Measurements from ENCODE around the gene HAPLN3.
A peak's percentile ranks its signal among the peaks of the same experiment; 100 is the strongest.

Gene HAPLN3

GRCh38 chr15:88918738-88919137, 23.4 kb upstream of the HAPLN3 start:
- peak overlapping the region; percentile 26 for H3K4me3 Mint-ChIP-seq
- no peak for DNase-seq

GRCh38 chr15:88917760-88918159, 22.4 kb upstream of the HAPLN3 start:
- Mint-ChIP-seq H3K36me3 (ENCODE audit: low read depth) (no peaks in the 10 kb centered on the region), H3K4me3 (no peak overlapping the region), H3K27ac (no peak overlapping the region), H3K4me1 (ENCODE audit: low read depth) (peaks cover 45% of the 10 kb centered on the region), H3K9me3 (no peaks in the 10 kb centered on the region), H3K27me3 (peaks cover 37% of the 10 kb centered on the region)
- no peak for DNase-seq

More at GRCh38 chr15:88918738-88919137, 23.4 kb upstream of the HAPLN3 start:
- H3K27ac Mint-ChIP-seq, result peak overlapping the region; percentile 75
- peaks cover 41% of the 10 kb centered on the region for H3K27me3 Mint-ChIP-seq
- no peaks in the 10 kb centered on the region for H3K36me3 Mint-ChIP-seq (ENCODE audit: low read depth)
- no peaks in the 10 kb centered on the region for H3K9me3 Mint-ChIP-seq
- peaks cover 40% of the 10 kb centered on the region for H3K4me1 Mint-ChIP-seq (ENCODE audit: low read depth)

GRCh38 chr15:88915354-88915753, 20.0 kb upstream of the HAPLN3 start:
- peaks cover 21% of the 10 kb centered on the region for H3K27me3 Mint-ChIP-seq
- no peaks in the 10 kb centered on the region for H3K36me3 Mint-ChIP-seq (ENCODE audit: low read depth)
- no peak overlapping the region for H3K27ac Mint-ChIP-seq
- no peak overlapping the region for H3K4me3 Mint-ChIP-seq
- no peaks in the 10 kb centered on the region for H3K9me3 Mint-ChIP-seq
- no peak for DNase-seq
- H3K4me1 Mint-ChIP-seq (ENCODE audit: low read depth), result peaks cover 47% of the 10 kb centered on the region

GRCh38 chr15:88913850-88914169, 18.5 kb upstream of the HAPLN3 start:
- Mint-ChIP-seq H3K27ac (peak overlapping the region; percentile 87), H3K27me3 (peaks cover 15% of the 10 kb centered on the region), H3K4me1 (ENCODE audit: low read depth) (peaks cover 37% of the 10 kb centered on the region), H3K4me3 (peak overlapping the region; percentile 81), H3K9me3 (no peaks in the 10 kb centered on the region), H3K36me3 (ENCODE audit: low read depth) (peaks cover 4% of the 10 kb centered on the region)
- no peak for DNase-seq

GRCh38 chr15:88913017-88913849, 17.9 kb upstream of the HAPLN3 start, which contains the start of gene MFGE8:
MFGE8 (minus strand) TSS chr15:88913379; CDS start chr15:88913319, 60 bp downstream.
- peaks cover 15% of the 10 kb centered on the region for H3K27me3 Mint-ChIP-seq
- peak within 1 kb of the TSS; percentile 81 for H3K4me3 Mint-ChIP-seq
- peak within 1 kb of the TSS; percentile 87 for H3K27ac Mint-ChIP-seq
- H3K36me3 Mint-ChIP-seq (ENCODE audit: low read depth), result peaks cover 4% of the 10 kb centered on the region
- DNase-seq, result peak; percentile 83
- H3K9me3 Mint-ChIP-seq, result no peaks in the 10 kb centered on the region
- peaks cover 31% of the 10 kb centered on the region for H3K4me1 Mint-ChIP-seq (ENCODE audit: low read depth)

- Mint-ChIP-seq H3K27me3 (peaks cover 10% of the 10 kb centered on the region), H3K36me3 (ENCODE audit: low read depth) (peaks cover 4% of the 10 kb centered on the region), H3K4me3 (peak overlapping the region; percentile 81), H3K27ac (peak overlapping the region; percentile 6), H3K9me3 (no peaks in the 10 kb centered on the region), H3K4me1 (ENCODE audit: low read depth) (peaks cover 26% of the 10 kb centered on the region)
- no peak for DNase-seq
Measured at GRCh38 chr15:88912500-88912921, 17.2 kb upstream of the HAPLN3 start.

- peak overlapping the region; percentile 81 for H3K4me3 Mint-ChIP-seq
- H3K36me3 Mint-ChIP-seq (ENCODE audit: low read depth), result peaks cover 4% of the 10 kb centered on the region
- no peaks in the 10 kb centered on the region for H3K9me3 Mint-ChIP-seq
- peaks cover 4% of the 10 kb centered on the region for H3K27me3 Mint-ChIP-seq
- H3K4me1 Mint-ChIP-seq (ENCODE audit: low read depth), result peaks cover 26% of the 10 kb centered on the region
- no peak overlapping the region for H3K27ac Mint-ChIP-seq
- no peak for DNase-seq
Measured at GRCh38 chr15:88911766-88912118, 16.4 kb upstream of the HAPLN3 start.

GRCh38 chr15:88909956-88910831, 14.8 kb upstream of the HAPLN3 start:
- no peaks in the 10 kb centered on the region for H3K9me3 Mint-ChIP-seq
- H3K27ac Mint-ChIP-seq, result no peak overlapping the region
- DNase-seq, result no peak
- H3K36me3 Mint-ChIP-seq (ENCODE audit: low read depth), result peaks cover 4% of the 10 kb centered on the region
- no peaks in the 10 kb centered on the region for H3K27me3 Mint-ChIP-seq
- H3K4me1 Mint-ChIP-seq (ENCODE audit: low read depth), result peaks cover 32% of the 10 kb centered on the region
- no peak overlapping the region for H3K4me3 Mint-ChIP-seq

- peak overlapping the region; percentile 52 for H3K27ac Mint-ChIP-seq
- no peak overlapping the region for H3K4me3 Mint-ChIP-seq
- peaks cover 4% of the 10 kb centered on the region for H3K36me3 Mint-ChIP-seq (ENCODE audit: low read depth)
- H3K9me3 Mint-ChIP-seq, result no peaks in the 10 kb centered on the region
- no peaks in the 10 kb centered on the region for H3K27me3 Mint-ChIP-seq
- no peak for DNase-seq
- peaks cover 43% of the 10 kb centered on the region for H3K4me1 Mint-ChIP-seq (ENCODE audit: low read depth)
Measured at GRCh38 chr15:88908697-88909621, 13.6 kb upstream of the HAPLN3 start.

- peaks cover 4% of the 10 kb centered on the region for H3K36me3 Mint-ChIP-seq (ENCODE audit: low read depth)
- H3K27ac Mint-ChIP-seq, result peak overlapping the region; percentile 47
- no peaks in the 10 kb centered on the region for H3K27me3 Mint-ChIP-seq
- no peak for DNase-seq
- no peaks in the 10 kb centered on the region for H3K9me3 Mint-ChIP-seq
- H3K4me3 Mint-ChIP-seq, result no peak overlapping the region
- peaks cover 45% of the 10 kb centered on the region for H3K4me1 Mint-ChIP-seq (ENCODE audit: low read depth)
Measured at GRCh38 chr15:88908123-88908522, 12.8 kb upstream of the HAPLN3 start.

- Mint-ChIP-seq H3K4me1 (ENCODE audit: low read depth) (peaks cover 48% of the 10 kb centered on the region), H3K27me3 (no peaks in the 10 kb centered on the region), H3K9me3 (no peaks in the 10 kb centered on the region), H3K36me3 (ENCODE audit: low read depth) (peaks cover 4% of the 10 kb centered on the region), H3K4me3 (no peak overlapping the region), H3K27ac (no peak overlapping the region)
- no peak for DNase-seq
Measured at GRCh38 chr15:88907111-88907510, 11.8 kb upstream of the HAPLN3 start.

GRCh38 chr15:88906551-88906950, 11.2 kb upstream of the HAPLN3 start:
- H3K9me3 Mint-ChIP-seq, result no peaks in the 10 kb centered on the region
- H3K36me3 Mint-ChIP-seq (ENCODE audit: low read depth), result peaks cover 4% of the 10 kb centered on the region
- no peaks in the 10 kb centered on the region for H3K27me3 Mint-ChIP-seq
- peaks cover 49% of the 10 kb centered on the region for H3K4me1 Mint-ChIP-seq (ENCODE audit: low read depth)
- DNase-seq, result no peak
- H3K4me3 Mint-ChIP-seq, result no peak overlapping the region
- H3K27ac Mint-ChIP-seq, result no peak overlapping the region

- Mint-ChIP-seq H3K27me3 (no peaks in the 10 kb centered on the region), H3K4me3 (no peak overlapping the region), H3K4me1 (ENCODE audit: low read depth) (peaks cover 48% of the 10 kb centered on the region), H3K36me3 (ENCODE audit: low read depth) (peaks cover 4% of the 10 kb centered on the region), H3K9me3 (no peaks in the 10 kb centered on the region), H3K27ac (no peak overlapping the region)
- DNase-seq, result no peak
Measured at GRCh38 chr15:88906130-88906529, 10.8 kb upstream of the HAPLN3 start.

- Mint-ChIP-seq H3K27ac (no peak overlapping the region), H3K36me3 (ENCODE audit: low read depth) (peaks cover 4% of the 10 kb centered on the region), H3K9me3 (no peaks in the 10 kb centered on the region), H3K4me3 (no peak overlapping the region), H3K4me1 (ENCODE audit: low read depth) (peaks cover 46% of the 10 kb centered on the region), H3K27me3 (no peaks in the 10 kb centered on the region)
- peak; percentile 28 for DNase-seq
Measured at GRCh38 chr15:88905576-88905975, 10.2 kb upstream of the HAPLN3 start.

All from activated T-cell treated with anti-CD3 and anti-CD28 coated beads, Interleukin-2, amount 50 U/mL, for 24 hours (primary cell).